H54 (cell line): ENCODE data around the gene ANKDD1A.

Source experiments
- DNase-seq: peaks from one replicate; pipeline ENCODE4 v3.0.0; 2011; ENCODE audit warnings: low spot score, mixed read lengths; ENCODE audit not compliant: insufficient read length
- FAIRE-seq: peaks from 3 replicates; lab custom pipeline; 2011; peaks lifted over from hg19 to GRCh38; lab: Jason Lieb, UNC
- POLR2A ChIP-seq: IDR thresholded peaks from 2 replicates; pipeline ENCODE4 v1.6.1; 2011; ENCODE audit warnings: low read depth, mild to moderate bottlenecking, low read length

The ANKDD1A gene

DNA sequence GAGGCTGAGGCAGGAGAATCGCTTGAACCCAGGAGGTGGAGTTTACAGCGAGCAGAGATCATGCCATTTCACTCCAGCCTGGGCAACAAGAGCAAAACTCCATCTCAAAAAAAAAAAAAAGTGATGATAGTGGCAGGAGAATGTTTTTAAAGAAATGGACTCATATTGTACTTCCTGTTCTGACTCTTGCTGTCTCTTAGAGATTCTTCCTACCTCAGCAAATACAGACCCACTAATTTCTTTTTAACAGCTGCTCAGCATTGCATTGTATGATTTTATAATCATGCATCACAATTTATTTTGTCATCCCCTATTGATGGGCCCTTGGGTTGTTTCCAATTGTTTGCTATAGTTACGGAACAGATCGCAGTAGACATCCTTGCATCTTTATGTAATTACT lies 8.8 kb upstream of the ANKDD1A start:
- no peak for FAIRE-seq

DNA sequence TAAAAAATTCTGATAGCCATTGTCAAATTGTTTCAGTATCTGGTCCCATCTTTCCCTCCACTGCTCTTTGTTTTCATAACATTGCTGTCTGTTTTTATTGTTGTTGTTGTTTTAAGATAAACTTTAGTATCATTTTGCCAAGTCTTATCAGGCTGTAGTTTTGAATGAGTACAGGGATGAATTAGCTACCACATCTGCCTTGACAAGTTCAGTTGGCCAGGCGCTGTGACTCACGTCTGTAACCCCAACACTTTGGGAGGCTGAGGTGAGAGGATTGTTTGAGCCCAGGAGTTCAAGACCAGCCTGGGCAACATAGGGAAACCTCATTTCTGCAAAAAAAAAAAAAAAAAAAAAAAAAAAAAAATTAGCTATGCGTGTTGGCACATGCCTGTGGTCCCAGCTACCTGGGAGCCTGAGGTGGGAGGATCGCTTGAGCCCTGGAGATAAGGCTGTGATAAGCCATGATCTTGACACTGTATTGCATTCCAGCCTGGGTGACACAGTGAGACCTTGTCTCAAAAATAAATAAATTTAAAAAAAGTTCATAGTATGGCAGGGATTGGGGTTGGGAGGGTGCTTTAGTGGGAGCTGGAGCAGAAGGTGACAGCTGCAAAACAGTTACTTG lies 8.3 kb upstream of the ANKDD1A start:
- DNase-seq: no peak
- no peak for FAIRE-seq
- TF ChIP-seq POLR2A: no peak

More for the DNA sequence above, 8.8 kb upstream of the ANKDD1A start:
- TF ChIP-seq POLR2A: no peak
- DNase-seq: no peak

DNA sequence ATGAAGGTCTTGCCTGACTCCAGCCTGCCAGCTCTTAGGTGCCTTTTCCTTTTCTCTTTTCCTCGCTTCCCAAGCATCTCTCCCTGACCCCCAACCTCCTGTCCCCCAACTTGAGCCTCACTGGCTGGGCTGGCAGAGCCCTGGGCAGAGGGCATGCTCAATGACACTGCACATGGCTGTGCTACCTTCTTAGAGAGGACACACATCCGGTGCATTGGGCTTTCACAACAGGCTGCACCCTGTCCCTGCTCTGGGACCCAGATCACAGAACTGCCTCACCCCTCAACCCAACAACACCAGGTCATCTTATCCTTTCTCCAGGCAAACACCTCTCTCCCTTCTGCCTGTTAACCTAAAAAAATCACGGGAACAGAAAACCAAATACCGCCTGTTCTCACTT lies 7.5 kb upstream of the ANKDD1A start:
- no peak for FAIRE-seq
- DNase-seq: no peak
- no peak for TF ChIP-seq POLR2A

DNA sequence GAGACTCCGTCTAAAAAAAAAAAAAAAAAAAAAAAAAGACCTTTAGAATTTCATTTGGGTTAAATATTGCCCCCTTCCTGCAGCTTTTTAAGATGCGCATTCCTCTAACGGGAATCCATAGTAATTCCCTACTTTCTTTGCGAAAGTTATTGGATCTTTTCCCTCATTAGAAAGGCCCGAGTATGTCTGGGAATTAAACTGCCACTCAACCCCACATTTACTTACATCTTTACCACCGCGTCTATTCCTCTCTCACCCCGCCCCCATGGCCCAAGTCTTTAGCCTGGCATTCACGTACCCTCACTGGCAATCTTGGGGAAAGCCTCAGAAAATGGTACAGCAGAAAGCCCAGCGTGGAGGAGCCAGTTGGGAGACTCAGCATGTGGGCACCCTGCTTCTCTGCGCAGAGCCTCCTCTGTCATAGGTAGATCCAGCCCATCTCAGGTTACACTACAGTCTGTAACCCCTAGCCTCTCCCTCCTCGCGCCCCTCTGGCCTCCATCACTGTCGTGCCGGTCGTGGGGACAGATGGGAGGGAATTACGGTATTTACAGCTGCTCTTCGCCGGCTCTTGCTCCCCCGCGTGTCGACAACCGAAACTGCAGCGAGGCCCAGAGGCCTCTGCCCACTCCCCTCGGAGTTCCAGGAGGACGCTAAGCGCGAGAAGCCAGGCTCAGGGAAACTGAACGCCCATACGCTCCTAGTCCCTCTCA lies 6.4 kb upstream of the ANKDD1A start:
- TF ChIP-seq POLR2A: no peak
- no peak for DNase-seq
- no peak for FAIRE-seq

DNA sequence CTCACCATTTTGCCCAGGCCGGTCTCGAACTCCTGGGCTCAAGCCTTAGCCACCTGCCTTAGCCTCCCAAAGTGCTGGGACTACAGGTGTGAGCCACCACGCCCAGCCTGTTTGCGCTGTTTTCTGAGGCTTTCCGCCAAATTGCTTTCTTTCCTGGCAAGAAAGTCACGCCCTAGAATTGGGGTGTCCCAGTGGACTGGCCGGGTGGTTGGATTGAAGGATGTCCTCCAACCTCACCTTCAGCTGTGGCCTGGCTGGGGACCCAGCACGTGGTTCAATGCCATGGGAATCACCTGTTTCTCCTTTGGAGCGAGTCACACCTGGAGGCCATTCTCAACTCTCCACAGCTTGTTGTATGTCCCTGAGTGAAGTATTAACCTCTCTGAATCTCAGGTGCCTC lies 5.8 kb upstream of the ANKDD1A start:
- DNase-seq (no peak), FAIRE-seq (no peak)
- no peak for TF ChIP-seq POLR2A

DNA sequence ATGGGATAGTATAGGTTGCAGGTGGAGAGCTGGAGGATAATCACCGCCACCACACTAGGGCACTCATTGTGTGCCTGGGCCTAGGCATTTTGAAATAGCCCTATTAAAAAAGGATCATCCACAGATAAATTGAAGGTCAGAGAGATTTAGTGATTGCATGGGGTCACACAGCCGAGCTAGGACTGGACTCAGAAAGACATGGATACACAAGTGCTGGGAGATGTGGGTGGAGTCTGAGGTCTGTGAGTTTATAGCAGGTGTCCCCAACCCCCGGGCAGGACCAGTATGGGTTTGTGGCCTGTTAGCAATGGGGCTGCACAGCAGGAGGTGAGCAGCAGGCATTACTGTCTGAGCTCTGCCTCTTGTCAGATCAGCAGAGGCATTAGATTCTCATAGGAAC lies 5.3 kb upstream of the ANKDD1A start:
- no peak for FAIRE-seq
- no peak for TF ChIP-seq POLR2A

DNA sequence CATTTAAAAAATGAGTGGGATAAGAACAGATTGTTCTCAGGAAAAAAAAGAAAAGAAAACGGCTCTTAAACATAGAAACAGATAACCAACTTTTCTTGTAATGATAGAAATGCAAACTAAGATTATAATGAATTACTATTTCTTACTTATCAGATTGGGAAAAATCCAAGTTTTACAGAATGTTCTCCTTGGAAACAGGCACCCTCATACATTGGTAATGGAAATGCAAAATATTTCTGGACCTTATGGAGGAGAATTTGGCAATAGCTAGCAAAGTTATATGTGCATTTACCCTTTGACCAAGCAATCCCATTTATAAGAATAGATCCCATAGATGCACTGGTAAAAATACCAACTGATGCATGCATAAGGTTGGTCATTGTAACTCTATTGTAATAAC lies 3.7 kb upstream of the ANKDD1A start:
- TF ChIP-seq POLR2A: no peak
- no peak for FAIRE-seq
- no peak for DNase-seq

More for the DNA sequence above, 5.3 kb upstream of the ANKDD1A start:
- DNase-seq: no peak

DNA sequence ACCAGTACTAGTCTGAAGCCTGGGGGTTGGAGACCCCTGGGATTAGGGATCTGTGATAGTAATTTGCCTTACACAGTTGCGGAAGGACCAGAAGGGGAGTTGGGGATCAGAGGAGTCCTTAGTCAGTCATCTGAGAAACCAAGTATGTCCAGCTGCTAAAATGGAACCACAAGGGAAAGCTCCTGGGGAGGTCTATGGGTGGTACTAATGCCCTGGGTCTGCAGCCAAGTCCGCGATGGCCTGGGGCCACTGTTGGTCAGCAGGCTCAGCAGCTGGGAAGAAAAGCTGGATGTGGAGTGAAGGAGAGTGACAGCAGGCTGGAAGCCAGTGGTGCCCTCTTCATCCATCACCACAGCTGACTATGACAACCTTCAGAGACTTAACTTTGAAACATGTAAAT lies 2.2 kb upstream of the ANKDD1A start:
- no peak for TF ChIP-seq POLR2A
- FAIRE-seq (no peak), DNase-seq (no peak)

DNA sequence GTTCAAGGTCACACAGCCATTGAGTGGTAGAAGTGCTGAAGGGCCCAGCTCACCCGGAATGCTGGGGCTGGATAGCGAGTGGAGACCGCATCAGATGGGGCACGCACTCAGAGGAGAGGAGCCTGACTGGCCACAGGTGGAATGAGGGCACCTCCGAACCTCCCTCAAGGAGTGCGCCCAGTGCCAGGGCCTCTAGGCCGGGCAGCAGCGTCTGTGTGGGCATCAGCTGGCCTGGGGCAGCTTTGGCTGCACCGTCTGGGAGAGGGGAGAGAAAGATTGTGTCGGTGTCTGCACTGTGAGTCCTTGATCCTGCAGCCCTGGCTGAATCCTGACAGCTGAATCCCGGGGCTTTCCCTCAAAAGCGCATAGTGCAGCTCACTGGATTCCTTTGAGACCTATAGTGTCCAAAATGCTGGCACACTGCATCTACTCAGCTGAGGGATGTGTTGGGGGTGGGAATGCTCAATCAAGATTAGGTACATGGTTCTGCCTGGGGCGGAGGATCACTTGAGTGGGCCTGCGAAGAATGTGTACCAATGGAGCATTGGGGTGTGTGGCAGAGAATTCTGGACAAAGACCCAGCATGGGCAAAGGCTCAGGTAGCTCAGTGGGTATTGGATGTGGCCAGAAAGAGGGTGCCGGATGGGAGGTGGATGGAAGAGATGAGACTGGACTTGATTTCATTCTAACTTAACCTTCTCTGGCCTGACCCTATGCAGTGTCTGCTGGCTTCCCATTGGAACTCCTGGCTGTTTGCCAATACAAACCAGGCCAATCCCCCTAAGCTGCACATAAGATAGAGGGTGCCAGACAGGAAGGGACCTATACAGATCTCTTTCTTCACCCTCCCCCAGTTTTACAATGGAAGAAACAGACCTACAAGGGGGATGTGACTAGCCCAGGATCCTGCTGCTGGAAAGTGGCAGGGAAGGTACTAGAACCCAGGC lies 950 bp downstream of the ANKDD1A start:
- TF ChIP-seq POLR2A: no peak
- DNase-seq (no peak), FAIRE-seq (no peak)

DNA sequence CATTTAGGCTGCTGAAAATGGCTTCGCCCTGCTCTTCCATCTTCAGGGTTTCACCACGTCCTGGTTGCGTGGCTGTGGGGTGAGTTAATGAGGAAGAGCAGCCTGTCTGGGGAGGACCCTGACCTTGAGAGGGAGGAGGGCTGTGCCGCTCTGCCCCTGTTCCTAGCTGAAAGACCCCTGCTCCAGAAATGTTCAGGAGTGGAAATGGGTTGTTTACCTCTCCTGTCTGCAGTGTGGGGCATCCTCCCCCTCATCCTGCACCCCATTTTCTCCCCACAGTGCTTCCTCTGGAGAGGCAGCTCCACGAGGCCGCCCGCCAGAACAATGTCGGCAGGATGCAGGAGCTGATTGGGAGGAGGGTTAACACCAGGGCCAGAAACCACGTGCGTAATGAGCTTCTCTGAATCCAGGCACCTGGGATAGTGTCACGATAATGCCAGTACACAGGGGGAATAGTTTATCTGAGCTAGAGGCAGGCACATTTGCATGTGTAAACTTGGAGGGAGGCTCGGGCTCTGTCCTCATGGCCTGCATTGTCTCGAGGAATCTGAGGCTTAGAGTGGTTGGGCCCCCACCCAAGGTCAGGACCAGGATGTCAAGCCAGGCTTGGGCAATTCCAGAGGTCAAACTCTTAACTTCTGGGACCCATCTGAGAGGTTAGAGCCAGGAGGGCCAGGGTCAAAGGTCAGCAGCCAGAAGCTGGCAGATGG lies 4.0 kb downstream of the ANKDD1A start:
- no peak for DNase-seq
- TF ChIP-seq POLR2A: no peak
- no peak for FAIRE-seq

DNA sequence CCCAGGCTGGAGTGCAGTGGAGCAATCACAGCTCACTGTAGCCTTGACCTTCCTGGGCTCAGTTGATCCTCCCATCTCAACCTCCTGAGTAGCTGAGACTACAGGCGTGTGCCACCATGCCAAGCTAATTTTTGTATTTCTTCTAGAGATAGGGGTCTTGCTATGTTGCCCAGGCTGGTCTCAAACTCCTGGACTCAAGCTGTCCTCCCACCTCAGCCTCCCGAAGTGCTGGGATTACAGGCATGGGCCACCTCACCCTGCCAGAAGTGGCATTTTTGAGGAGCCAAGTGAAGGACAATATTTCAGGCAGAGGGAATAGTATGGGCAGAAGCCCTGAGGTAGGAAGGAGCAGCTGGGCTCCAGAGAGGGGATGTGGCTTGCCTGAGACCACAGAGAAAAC lies 4.7 kb downstream of the ANKDD1A start:
- no peak for TF ChIP-seq POLR2A
- DNase-seq: no peak
- FAIRE-seq: no peak

DNA sequence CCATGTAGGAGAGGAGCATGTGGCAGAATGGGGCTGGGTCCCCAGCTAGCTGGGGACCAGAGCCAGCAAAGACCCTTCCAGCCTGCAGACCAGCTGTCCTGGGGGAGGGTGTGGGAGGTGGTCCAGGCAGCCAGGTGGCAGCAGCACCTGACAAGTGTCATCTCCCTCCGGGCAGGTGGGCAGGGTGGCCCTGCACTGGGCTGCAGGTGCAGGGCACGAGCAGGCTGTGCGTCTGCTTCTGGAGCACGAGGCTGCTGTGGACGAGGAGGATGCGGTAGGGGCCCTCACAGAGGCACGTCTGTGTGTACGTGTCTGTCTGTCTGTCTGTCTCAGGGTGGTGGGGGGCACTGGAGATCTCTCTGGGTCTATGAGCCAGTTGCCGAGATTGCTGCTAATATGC lies 5.5 kb downstream of the ANKDD1A start:
- FAIRE-seq (no peak), DNase-seq (no peak)
- TF ChIP-seq POLR2A: no peak

DNA sequence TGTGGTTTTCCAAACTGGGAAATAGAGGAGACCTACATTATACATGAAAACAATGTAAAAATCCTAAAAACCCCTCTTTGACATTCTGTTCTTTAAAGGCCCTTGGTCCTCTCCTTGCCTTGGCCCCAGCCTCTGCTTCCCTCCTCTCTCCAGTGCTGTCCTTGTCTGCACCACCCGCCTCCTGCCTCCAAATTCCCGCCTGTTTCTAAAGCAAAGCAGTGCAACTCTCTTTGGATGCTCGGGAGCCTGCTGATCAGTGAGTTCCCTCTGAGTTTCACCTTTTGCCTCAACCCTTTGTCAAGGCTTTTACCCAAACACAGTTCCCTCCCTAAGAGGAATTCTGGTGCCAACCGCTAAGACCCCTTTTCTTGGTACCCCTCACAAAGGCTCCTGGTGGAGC lies 8.0 kb downstream of the ANKDD1A start:
- FAIRE-seq: no peak
- TF ChIP-seq POLR2A: no peak
- DNase-seq: no peak
